ENCODE measurements around the gene CAP1.

DNA sequence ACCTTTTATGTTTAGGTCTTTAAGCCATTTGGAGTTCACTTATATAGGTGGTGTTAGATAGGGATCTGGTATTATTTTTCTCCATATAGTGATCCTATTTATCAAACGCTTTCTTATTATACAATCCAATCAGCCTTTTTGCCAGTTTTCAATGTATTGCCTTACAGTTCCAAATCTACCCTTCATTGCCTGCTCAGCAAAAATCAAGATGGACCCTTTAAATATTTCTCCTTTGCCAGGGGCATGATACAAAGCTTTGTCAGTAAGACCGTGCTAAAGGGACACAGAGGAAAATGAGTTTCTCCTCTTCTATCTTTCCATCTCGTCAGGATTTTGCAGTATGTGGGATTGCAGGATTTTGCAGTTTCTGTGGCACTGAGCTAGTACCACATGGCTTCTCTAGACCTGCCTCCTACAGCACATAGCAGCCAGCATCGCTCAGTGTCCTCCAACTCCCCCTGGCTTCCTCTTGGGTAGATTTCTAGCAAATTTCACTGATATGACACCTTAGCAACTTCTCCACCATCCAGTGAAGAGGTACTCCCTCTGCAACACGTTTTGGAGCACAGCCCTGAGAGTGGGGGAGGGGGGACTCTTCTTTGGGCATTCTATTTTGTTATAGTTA, 22.5 kb upstream of the CAP1 start:
- TF ChIP-seq, protein P1, sequence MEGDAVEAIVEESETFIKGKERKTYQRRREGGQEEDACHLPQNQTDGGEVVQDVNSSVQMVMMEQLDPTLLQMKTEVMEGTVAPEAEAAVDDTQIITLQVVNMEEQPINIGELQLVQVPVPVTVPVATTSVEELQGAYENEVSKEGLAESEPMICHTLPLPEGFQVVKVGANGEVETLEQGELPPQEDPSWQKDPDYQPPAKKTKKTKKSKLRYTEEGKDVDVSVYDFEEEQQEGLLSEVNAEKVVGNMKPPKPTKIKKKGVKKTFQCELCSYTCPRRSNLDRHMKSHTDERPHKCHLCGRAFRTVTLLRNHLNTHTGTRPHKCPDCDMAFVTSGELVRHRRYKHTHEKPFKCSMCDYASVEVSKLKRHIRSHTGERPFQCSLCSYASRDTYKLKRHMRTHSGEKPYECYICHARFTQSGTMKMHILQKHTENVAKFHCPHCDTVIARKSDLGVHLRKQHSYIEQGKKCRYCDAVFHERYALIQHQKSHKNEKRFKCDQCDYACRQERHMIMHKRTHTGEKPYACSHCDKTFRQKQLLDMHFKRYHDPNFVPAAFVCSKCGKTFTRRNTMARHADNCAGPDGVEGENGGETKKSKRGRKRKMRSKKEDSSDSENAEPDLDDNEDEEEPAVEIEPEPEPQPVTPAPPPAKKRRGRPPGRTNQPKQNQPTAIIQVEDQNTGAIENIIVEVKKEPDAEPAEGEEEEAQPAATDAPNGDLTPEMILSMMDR (IDR thresholded peaks at IDR 0.05 in 8 of 11, conservative IDR thresholded peaks at IDR 0.05 in 3 of 11) = no peak
- no peak for TF ChIP-seq POLR2A (IDR thresholded peaks at IDR 0.05)
